A549 (cell line): ENCODE results near the gene RGS1. TPM values are rescaled to one million over a fixed set of nuclear protein-coding genes. Genes with fewer than 3 reads are reported as not detected.
A peak's percentile ranks its signal among the peaks of the same experiment; 100 is the strongest.

Experiments
- ATAC-seq, 2 experiments: fragments of 200-7000 bp in 1 of 2; fragments of >200 bp in 1 of 2; cut with Nextera tagmentation in 1 of 2; cut with Tn5 transposase in 1 of 2; 3 replicates each; pipeline versions ENCODE4 v1.8.0 to v1.9.1; 2018 to 2020; ENCODE audit warnings: mild to moderate bottlenecking in 1 of 2, moderate library complexity in 1 of 2
- CTCF ChIA-PET: fragments of 300-600 bp; sonication (Branson Sonifier 250); formaldehyde crosslinking; extraction: SDS; loops from one replicate; lab custom pipeline; 2021; ENCODE audit warnings: antibody characterized with exemption, inconsistent platforms; lab: Yijun Ruan, JAX
- POLR2A ChIA-PET: fragments of 350-600 bp; formaldehyde crosslinking; extraction: SDS; loops from one replicate; lab custom pipeline; 2021; ENCODE audit warnings: antibody characterized with exemption, inconsistent platforms; lab: Yijun Ruan, JAX
- DNase-seq, 2 experiments: peaks; one replicate each; pipeline versions ENCODE4 v3.0.0 to v3.0.0-alpha.2; 2011 to 2016; ENCODE audit warnings: low read depth in 1 of 2, low spot score in 1 of 2
- FAIRE-seq: peaks from 2 replicates; lab custom pipeline; 2011; peaks lifted over from hg19 to GRCh38; lab: Jason Lieb, UNC
- H3K27ac ChIP-seq, 2 experiments: fragments of >200 bp; sonication (Bioruptor Twin); formaldehyde crosslinking; 3 replicates each; pipeline ENCODE4 v1.5.1; 2016 to 2017
- H3K4me1 ChIP-seq: fragments of >200 bp; sonication (Bioruptor Twin); formaldehyde crosslinking; 3 replicates; pipeline ENCODE4 v1.6.1; 2016
- H3K4me2 ChIP-seq: fragments of >200 bp; sonication (Bioruptor Twin); formaldehyde crosslinking; 3 replicates; pipeline ENCODE4 v1.6.1; 2016
- H3K4me3 ChIP-seq: fragments of >200 bp; sonication (Bioruptor Twin); formaldehyde crosslinking; 3 replicates; pipeline ENCODE4 v1.5.1; 2016
- H3K9me3 ChIP-seq: fragments of >200 bp; sonication (Bioruptor Twin); formaldehyde crosslinking; 3 replicates; pipeline ENCODE4 v1.6.1; 2016
- BHLHE40 ChIP-seq: IDR thresholded peaks from 2 replicates; pipeline ENCODE4 v1.6.1; 2012; ENCODE audit warnings: low read depth, low read length, inconsistent platforms
- CEBPB ChIP-seq, 2 experiments: fragments of >200 bp in 1 of 2; sonication (Bioruptor Twin) in 1 of 2; formaldehyde crosslinking in 1 of 2; IDR thresholded peaks; 2 replicates each; pipeline ENCODE4 v1.6.1; 2012 to 2016
- EHMT2 ChIP-seq: fragments of 200-600 bp; sonication (generic); IDR thresholded peaks from 2 replicates; pipeline ENCODE4 v1.6.1; 2016; ENCODE audit warnings: antibody characterized with exemption, low read depth, mild to moderate bottlenecking, moderate library complexity
- EP300 ChIP-seq, 2 experiments: fragments of >200 bp; sonication (Bioruptor Twin); formaldehyde crosslinking; IDR thresholded peaks; 2 replicates in 1 of 2; 3 replicates in 1 of 2; pipeline ENCODE4 v1.6.1; 2016 to 2017
- FOSB ChIP-seq: fragments of 250-450 bp; sonication (Bioruptor Pico); IDR thresholded peaks from 2 replicates; pipeline ENCODE4 v1.5.0; 2020; ENCODE audit warnings: mild to moderate bottlenecking, moderate library complexity
- FOXS1 ChIP-seq: fragments of 250-450 bp; sonication (Bioruptor Pico); IDR thresholded peaks from 2 replicates; pipeline ENCODE4 v1.5.0; 2020; ENCODE audit warnings: mild to moderate bottlenecking, moderate library complexity
- HES2 ChIP-seq: fragments of >200 bp; sonication (Bioruptor Twin); formaldehyde crosslinking; IDR thresholded peaks from 2 replicates; pipeline ENCODE4 v1.6.1; 2016
- HEYL ChIP-seq: fragments of 250-450 bp; sonication (Bioruptor Pico); IDR thresholded peaks from 2 replicates; pipeline ENCODE4 v1.8.0; 2021; ENCODE audit warnings: mild to moderate bottlenecking, moderate library complexity
- HMGXB4 ChIP-seq: fragments of 250-450 bp; sonication (Bioruptor Pico); IDR thresholded peaks from 2 replicates; pipeline ENCODE4 v1.5.0; 2021; ENCODE audit warnings: mild to moderate bottlenecking, moderate library complexity, borderline replicate concordance
- HOXB5 ChIP-seq: fragments of 250-450 bp; sonication (Bioruptor Pico); IDR thresholded peaks from 2 replicates; pipeline ENCODE4 v1.5.0; 2020; ENCODE audit warnings: mild to moderate bottlenecking, moderate library complexity
- JUN ChIP-seq, 2 experiments: fragments of >200 bp; sonication (Bioruptor Twin); formaldehyde crosslinking; IDR thresholded peaks; 2 replicates in 1 of 2; 3 replicates in 1 of 2; pipeline ENCODE4 v1.6.1; 2016 to 2017
- KDM5A ChIP-seq: fragments of 200-600 bp; sonication (generic); IDR thresholded peaks from 2 replicates; pipeline ENCODE4 v1.6.1; 2016; ENCODE audit warnings: antibody characterized with exemption, mild to moderate bottlenecking
- MAFK ChIP-seq: fragments of 450-650 bp; IDR thresholded peaks from 2 replicates; pipeline ENCODE4 v1.6.1; 2014; ENCODE audit not compliant: partially characterized antibody
- MAX ChIP-seq: IDR thresholded peaks from 2 replicates; pipeline ENCODE4 v1.6.1; 2012
- MAZ ChIP-seq: fragments of 150-350 bp; IDR thresholded peaks from 2 replicates; pipeline ENCODE4 v1.6.1; 2014; ENCODE audit warnings: antibody characterized with exemption, low read depth, low read length, borderline replicate concordance
- NFE2L2 ChIP-seq: fragments of 150-350 bp; conservative IDR thresholded peaks from 2 replicates; pipeline ENCODE4 v1.6.1; 2014; ENCODE audit warnings: low read length
- PHF8 ChIP-seq: fragments of 200-600 bp; sonication (generic); IDR thresholded peaks from 2 replicates; pipeline ENCODE4 v1.6.1; 2016; ENCODE audit warnings: low read depth, mild to moderate bottlenecking, antibody characterized with exemption, moderate library complexity, borderline replicate concordance
- POLR2A ChIP-seq: IDR thresholded peaks from 2 replicates; pipeline ENCODE4 v1.6.1; 2012; ENCODE audit warnings: mild to moderate bottlenecking, low read length
- POLR2AphosphoS2 ChIP-seq: conservative IDR thresholded peaks from 2 replicates; pipeline ENCODE4 v1.6.1; 2012; ENCODE audit warnings: low read length, improper control_type of control experiment, inconsistent platforms
- RARB ChIP-seq: fragments of 250-450 bp; sonication (Bioruptor Pico); IDR thresholded peaks from 2 replicates; pipeline ENCODE4 v1.8.0; 2021; ENCODE audit warnings: mild to moderate bottlenecking, moderate library complexity
- RCOR1 ChIP-seq: fragments of 150-350 bp; IDR thresholded peaks from 2 replicates; pipeline ENCODE4 v1.6.1; 2014; ENCODE audit warnings: antibody characterized with exemption, low read length, low read depth
- RFX5 ChIP-seq: fragments of 450-650 bp; IDR thresholded peaks from 2 replicates; pipeline ENCODE4 v1.7.1; 2014; ENCODE audit warnings: antibody characterized with exemption, mild to moderate bottlenecking, moderate library complexity
- RNF2 ChIP-seq: fragments of 200-600 bp; sonication (generic); IDR thresholded peaks from 2 replicates; pipeline ENCODE4 v1.6.1; 2016; ENCODE audit warnings: low read depth, mild to moderate bottlenecking, antibody characterized with exemption, moderate library complexity, borderline replicate concordance
- TFCP2L1 ChIP-seq: fragments of 250-450 bp; sonication (Bioruptor Pico); IDR thresholded peaks from 2 replicates; pipeline ENCODE4 v1.5.0; 2021; ENCODE audit warnings: mild to moderate bottlenecking
- ZC3H11A ChIP-seq: fragments of 450-650 bp; IDR thresholded peaks from 2 replicates; pipeline ENCODE4 v1.6.1; 2014; ENCODE audit warnings: antibody characterized with exemption, mild to moderate bottlenecking
- ZNF302 ChIP-seq: fragments of 250-450 bp; sonication (Bioruptor Pico); IDR thresholded peaks from 2 replicates; pipeline ENCODE4 v1.9.0; 2021; ENCODE audit warnings: inconsistent platforms, mild to moderate bottlenecking, moderate library complexity
- ZSCAN20 ChIP-seq: fragments of 250-450 bp; sonication (Bioruptor Pico); IDR thresholded peaks from 2 replicates; pipeline ENCODE4 v1.8.0; 2022; ENCODE audit warnings: mild to moderate bottlenecking, moderate library complexity
- WGBS: methylation state at CpG from one replicate; pipeline ENCODE4 v1.1.6; 2017; ENCODE audit errors: missing lambda C conversion rate; 5-methylcytosine and 5-hydroxymethylcytosine counted together
- polyA plus RNA-seq, 4 experiments: library from polyadenylated mRNA; depleted of rRNA in 3 of 4; stranded (reverse); fragments of >200 nt; fragmentation: RNase III in 1 of 4; extraction: RNeasy Plus Mini Kit Qiagen cat#74134 plus additional on column Dnase treatment in 1 of 4; gene quantifications; 2 replicates in 3 of 4; 3 replicates in 1 of 4; pipeline ENCODE4 v1.2.3, GENCODE V29; 2011 to 2017

RGS1 gene
- polyA plus RNA-seq, 2 of the 4 experiments (the other 2 are of a cell fraction) = not detected

GRCh38 chr1:192529031-192529755 is 46.4 kb upstream of the RGS1 start:
- ATAC-seq (no peak), DNase-seq (no peak), FAIRE-seq (no peak)
- Histone ChIP-seq H3K4me3 (no peak overlapping the region), H3K27ac (peak overlapping the region; percentile 56 to 79; a peak in 5 of 6 replicates), H3K4me1 (peaks cover 34% of the 10 kb centered on the region), H3K9me3 (peaks cover 3% of the 10 kb centered on the region; the same call in 2 of the 3 replicates), H3K4me2 (no peak overlapping the region; the same call in 2 of the 3 replicates)
- ChIA-PET CTCF (interaction anchor here (0.8 to 1.2 kb wide), 2 partner anchors 51 kb away, joined by 3 read pairs; no protein-coding TSS in a partner anchor), POLR2A (no interaction called here)
- TF ChIP-seq HMGXB4 (CRISPR knock-in tag) (no peak), ZSCAN20 (CRISPR knock-in tag) (no peak), BHLHE40 (no peak), FOXS1 (CRISPR knock-in tag) (no peak), KDM5A (no peak), HOXB5 (CRISPR knock-in tag) (no peak), EP300 (IDR thresholded peaks at IDR 0.05) (no peak), JUN (IDR thresholded peaks at IDR 0.05) (no peak), CEBPB (IDR thresholded peaks at IDR 0.05) (no peak), FOSB (no peak), HES2 (no peak), RNF2 (no peak), POLR2A (no peak), RCOR1 (no peak)
- 83% methylated on average over 3 of the region's 3 CpGs for WGBS

- FAIRE-seq (no peak), ATAC-seq (no peak), DNase-seq (no peak)
- WGBS = 97% methylated on average over 1 of the region's 1 CpG
- Histone ChIP-seq H3K27ac (peak overlapping the region; percentile 56 to 79), H3K4me2 (peak overlapping the region; percentile 44; the same call in 2 of the 3 replicates), H3K4me3 (no peak overlapping the region), H3K4me1 (peaks cover 35% of the 10 kb centered on the region), H3K9me3 (peaks cover 3% of the 10 kb centered on the region; the same call in 2 of the 3 replicates)
- ChIA-PET POLR2A (no interaction called here), CTCF (interaction anchor here (0.8 to 1.2 kb wide), 2 partner anchors 50 to 52 kb away, joined by 3 read pairs; no protein-coding TSS in a partner anchor)
- TF ChIP-seq MAX (no peak), NFE2L2 (no peak), RARB (no peak), ZC3H11A (no peak), RNF2 (no peak), TFCP2L1 (CRISPR knock-in tag) (no peak), EHMT2 (no peak), HEYL (CRISPR knock-in tag) (no peak), POLR2AphosphoS2 (no peak), RFX5 (no peak), ZSCAN20 (CRISPR knock-in tag) (no peak), ZNF302 (CRISPR knock-in tag) (no peak), PHF8 (no peak), KDM5A (no peak), MAZ (no peak), MAFK (no peak)
These were observed 45.8 kb upstream of the RGS1 start for GRCh38 chr1:192529811-192530210.
